Memory B cell (primary cell): ENCODE results near the gene CPT1A.
"Not testable (repeated sequence)": the region's sequence is repeated elsewhere in the genome, so short reads cannot be mapped to it uniquely, and the experiment has no call there.

Experiments
- ATAC-seq: fragments of 150-1000 bp; cut with Tn5 transposase; 2 replicates; pipeline ENCODE4 v1.10.0; 2021; ENCODE audit warnings: low read depth, mild to moderate bottlenecking, moderate library complexity
- DNase-seq, 2 donors: peaks; one replicate each; pipeline ENCODE4 v3.0.0; 2022; ENCODE audit warnings: low spot score in 2 of 2
- H3K27ac Mint-ChIP-seq: one replicate; pipeline ENCODE4 v1.8.0; 2022; ENCODE audit warnings: mild to moderate bottlenecking, moderate library complexity, mixed read lengths
- H3K27me3 Mint-ChIP-seq: one replicate; pipeline ENCODE4 v1.8.0; 2022; ENCODE audit warnings: mixed read lengths
- H3K36me3 Mint-ChIP-seq: one replicate; pipeline ENCODE4 v1.8.0; 2022; ENCODE audit warnings: mild to moderate bottlenecking, mixed read lengths
- H3K4me1 Mint-ChIP-seq: one replicate; pipeline ENCODE4 v1.8.0; 2022; ENCODE audit warnings: mixed read lengths
- H3K4me3 Mint-ChIP-seq: one replicate; pipeline ENCODE4 v1.8.0; 2022; ENCODE audit warnings: mild to moderate bottlenecking, moderate library complexity, mixed read lengths
- H3K9me3 Mint-ChIP-seq: one replicate; pipeline ENCODE4 v1.8.0; 2022; ENCODE audit warnings: mixed read lengths

Gene CPT1A

DNA sequence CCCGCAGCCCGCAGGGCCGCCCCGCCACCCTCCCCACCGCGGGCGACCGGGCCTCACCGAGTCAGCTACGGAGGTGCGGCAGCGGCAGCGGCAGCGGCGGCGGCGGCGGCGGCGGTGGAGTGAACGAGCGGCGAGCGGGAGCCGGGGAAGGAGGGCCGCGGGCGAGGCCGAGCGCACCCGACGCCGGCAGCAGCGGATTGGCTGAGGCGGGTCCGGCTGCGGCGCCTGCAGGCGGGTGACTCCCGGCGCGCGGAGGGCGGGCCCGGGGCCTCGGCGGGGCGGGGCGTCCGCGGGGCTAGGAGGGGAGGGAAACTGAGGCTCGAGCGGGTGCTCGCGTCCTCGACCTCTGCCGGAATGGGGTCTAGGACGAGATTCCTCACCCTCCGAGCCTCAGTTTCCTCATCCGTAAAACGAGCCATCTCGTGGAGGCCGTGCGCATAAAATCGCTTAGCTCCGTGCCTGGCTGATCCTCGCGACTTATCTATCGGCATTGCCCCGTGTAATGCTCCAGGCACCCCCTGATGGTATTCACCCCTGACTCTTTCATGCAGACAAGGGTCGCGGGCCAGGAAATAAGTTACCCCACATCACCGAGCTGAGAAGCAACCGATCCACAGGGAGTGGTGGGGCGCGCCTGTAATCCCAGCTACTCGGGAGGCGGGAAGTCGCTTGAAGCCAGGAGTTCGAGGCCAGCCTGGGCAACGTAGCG is at the start of gene CPT1A:
CPT1A (minus strand) TSS at position 199 of the 709 bp plus-strand sequence. CDS start 26,442 bp downstream, outside the sequence.
- H3K4me1 Mint-ChIP-seq: peaks cover 14% of the 10 kb centered on the region

GRCh38 chr11:68890490-68891231 is 48.9 kb upstream of the CPT1A start:
- Mint-ChIP-seq H3K36me3 (peaks cover 17% of the 10 kb centered on the region), H3K9me3 (no peaks in the 10 kb centered on the region), H3K27ac (peak overlapping the region; percentile 70), H3K4me3 (no peak overlapping the region), H3K27me3 (no peaks in the 10 kb centered on the region), H3K4me1 (no peaks in the 10 kb centered on the region)
- ATAC-seq (no peak), DNase-seq (no peak)

More for the DNA sequence above, at the start of gene CPT1A:
- H3K9me3 Mint-ChIP-seq: no peaks in the 10 kb centered on the region
- no peaks in the 10 kb centered on the region for H3K27me3 Mint-ChIP-seq
- H3K27ac Mint-ChIP-seq: peak within 1 kb of the TSS; percentile 7
- peak within 1 kb of the TSS; percentile 97 for H3K4me3 Mint-ChIP-seq
- ATAC-seq: peak; percentile 40
- DNase-seq: peak; percentile 54 to 65
- no peaks in the 10 kb centered on the region for H3K36me3 Mint-ChIP-seq

GRCh38 chr11:68889948-68890446 is 48.3 kb upstream of the CPT1A start:
- peaks cover 17% of the 10 kb centered on the region for H3K36me3 Mint-ChIP-seq
- no peaks in the 10 kb centered on the region for H3K9me3 Mint-ChIP-seq
- DNase-seq: no peak
- ATAC-seq: no peak
- H3K27me3 Mint-ChIP-seq: no peaks in the 10 kb centered on the region
- H3K4me1 Mint-ChIP-seq: no peaks in the 10 kb centered on the region
- H3K27ac Mint-ChIP-seq: no peak overlapping the region
- H3K4me3 Mint-ChIP-seq: no peak overlapping the region

GRCh38 chr11:68884827-68885226 is 43.1 kb upstream of the CPT1A start:
- not testable (repeated sequence) for DNase-seq, ATAC-seq, H3K27ac Mint-ChIP-seq, H3K27me3 Mint-ChIP-seq, H3K36me3 Mint-ChIP-seq, H3K4me3 Mint-ChIP-seq, H3K4me1 Mint-ChIP-seq, H3K9me3 Mint-ChIP-seq

DNA sequence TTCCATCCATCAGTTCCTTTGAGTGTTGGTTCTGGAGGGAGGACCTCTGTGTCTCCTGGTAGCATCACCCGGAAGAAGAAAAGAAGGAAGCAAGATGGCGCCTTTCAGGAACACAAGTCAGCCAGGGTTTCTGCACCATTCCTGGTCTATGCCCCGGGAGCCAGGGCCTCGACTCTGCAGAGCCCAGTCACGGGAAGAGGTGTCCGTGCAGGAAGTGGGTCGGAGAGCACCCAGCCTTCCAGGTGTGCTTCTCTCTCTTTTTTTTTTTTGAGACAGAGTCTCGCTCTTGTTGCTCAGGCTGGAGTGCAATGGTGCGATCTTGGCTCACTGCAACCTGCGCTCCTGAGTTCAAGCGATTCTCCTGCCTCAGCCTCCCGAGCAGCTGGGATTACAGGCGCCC is 40.7 kb upstream of the CPT1A start:
- H3K27ac Mint-ChIP-seq: no peak overlapping the region
- peaks cover 7% of the 10 kb centered on the region for H3K36me3 Mint-ChIP-seq
- no peak for ATAC-seq
- H3K9me3 Mint-ChIP-seq: no peaks in the 10 kb centered on the region
- no peak for DNase-seq
- H3K4me3 Mint-ChIP-seq: no peak overlapping the region
- H3K4me1 Mint-ChIP-seq: no peaks in the 10 kb centered on the region
- H3K27me3 Mint-ChIP-seq: no peaks in the 10 kb centered on the region

- no peak for ATAC-seq
- no peaks in the 10 kb centered on the region for H3K9me3 Mint-ChIP-seq
- no peak for DNase-seq
- no peak overlapping the region for H3K4me3 Mint-ChIP-seq
- H3K4me1 Mint-ChIP-seq: no peaks in the 10 kb centered on the region
- no peak overlapping the region for H3K27ac Mint-ChIP-seq
- H3K36me3 Mint-ChIP-seq: peaks cover 7% of the 10 kb centered on the region
- H3K27me3 Mint-ChIP-seq: no peaks in the 10 kb centered on the region
These were observed 39.6 kb upstream of the CPT1A start for GRCh38 chr11:68881320-68881719.

GRCh38 chr11:68880851-68881250 is 39.1 kb upstream of the CPT1A start:
- H3K36me3 Mint-ChIP-seq: peaks cover 7% of the 10 kb centered on the region
- no peaks in the 10 kb centered on the region for H3K27me3 Mint-ChIP-seq
- no peak overlapping the region for H3K27ac Mint-ChIP-seq
- ATAC-seq (no peak), DNase-seq (no peak)
- no peaks in the 10 kb centered on the region for H3K4me1 Mint-ChIP-seq
- no peaks in the 10 kb centered on the region for H3K9me3 Mint-ChIP-seq
- H3K4me3 Mint-ChIP-seq: no peak overlapping the region

DNA sequence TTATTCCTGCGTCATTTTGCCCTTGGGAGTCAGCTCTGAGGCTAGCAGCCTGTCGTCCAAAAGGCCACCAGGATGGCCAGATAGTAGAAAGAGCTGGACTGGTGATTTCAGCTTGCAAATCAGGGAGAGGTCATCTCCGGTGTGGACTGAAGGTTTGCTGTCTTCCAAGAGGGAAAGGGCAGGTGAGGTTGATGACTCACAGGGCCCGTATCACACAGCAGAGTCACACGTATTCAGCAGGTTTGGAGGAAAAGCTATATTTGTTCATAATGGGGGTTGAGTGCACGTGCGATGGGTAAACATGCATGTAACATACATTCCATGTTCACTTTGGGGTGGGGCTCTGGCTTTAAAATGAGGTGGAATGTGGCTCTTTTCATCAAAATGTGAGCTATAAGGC is 36.3 kb upstream of the CPT1A start:
- Mint-ChIP-seq H3K4me3 (no peak overlapping the region), H3K27ac (no peak overlapping the region), H3K36me3 (peaks cover 4% of the 10 kb centered on the region), H3K4me1 (no peaks in the 10 kb centered on the region), H3K9me3 (no peaks in the 10 kb centered on the region), H3K27me3 (no peaks in the 10 kb centered on the region)
- no peak for DNase-seq
- ATAC-seq: no peak

GRCh38 chr11:68872216-68873003 is 30.7 kb upstream of the CPT1A start:
- no peak overlapping the region for H3K27ac Mint-ChIP-seq
- H3K4me1 Mint-ChIP-seq: peaks cover 9% of the 10 kb centered on the region
- H3K27me3 Mint-ChIP-seq: peaks cover 8% of the 10 kb centered on the region
- no peak overlapping the region for H3K4me3 Mint-ChIP-seq
- ATAC-seq: no peak
- DNase-seq: no peak
- no peaks in the 10 kb centered on the region for H3K36me3 Mint-ChIP-seq
- H3K9me3 Mint-ChIP-seq: no peaks in the 10 kb centered on the region

- no peak for DNase-seq
These were observed 28.8 kb upstream of the CPT1A start for GRCh38 chr11:68870470-68870869.

DNA sequence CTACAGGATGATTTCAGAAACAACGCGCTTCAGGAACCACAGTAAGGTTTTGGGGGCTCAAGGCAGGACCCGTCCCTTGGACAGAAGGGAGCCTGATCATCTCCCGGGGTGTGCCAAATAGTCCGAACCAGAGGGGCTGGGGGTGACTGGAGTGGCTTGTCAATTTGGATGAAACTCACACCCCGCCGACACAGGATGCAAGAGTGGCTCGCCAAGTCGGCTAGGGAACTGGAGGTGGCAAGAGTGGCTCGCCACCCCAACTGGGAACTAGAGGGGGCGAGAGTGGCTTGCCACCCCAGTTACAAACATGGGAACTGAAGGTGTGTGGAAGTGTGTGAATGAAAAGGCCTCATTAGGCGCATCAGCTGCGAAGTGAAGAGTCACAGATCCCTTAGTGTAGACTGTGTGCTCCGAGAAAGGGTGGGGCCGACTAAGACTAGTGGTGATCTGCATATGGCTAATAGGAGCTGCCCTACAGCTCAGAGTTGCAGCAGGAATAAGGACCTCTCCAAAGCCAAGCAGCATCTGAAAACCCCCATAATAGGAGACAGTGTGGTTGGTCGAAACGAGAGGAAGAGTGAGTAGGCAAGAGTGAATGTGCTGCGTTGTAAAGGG is 26.6 kb upstream of the CPT1A start:
- H3K4me3 Mint-ChIP-seq: no peak overlapping the region
- ATAC-seq: no peak
- peaks cover 2% of the 10 kb centered on the region for H3K9me3 Mint-ChIP-seq
- no peak for DNase-seq
- peaks cover 5% of the 10 kb centered on the region for H3K36me3 Mint-ChIP-seq
- H3K4me1 Mint-ChIP-seq: peaks cover 9% of the 10 kb centered on the region
- peaks cover 14% of the 10 kb centered on the region for H3K27me3 Mint-ChIP-seq
- no peak overlapping the region for H3K27ac Mint-ChIP-seq

More at GRCh38 chr11:68870470-68870869, 28.8 kb upstream of the CPT1A start:
- Mint-ChIP-seq H3K27ac (no peak overlapping the region), H3K9me3 (no peaks in the 10 kb centered on the region), H3K4me1 (peaks cover 9% of the 10 kb centered on the region), H3K36me3 (peaks cover 2% of the 10 kb centered on the region), H3K4me3 (peak overlapping the region; percentile 69), H3K27me3 (peaks cover 14% of the 10 kb centered on the region)
- no peak for ATAC-seq

DNA sequence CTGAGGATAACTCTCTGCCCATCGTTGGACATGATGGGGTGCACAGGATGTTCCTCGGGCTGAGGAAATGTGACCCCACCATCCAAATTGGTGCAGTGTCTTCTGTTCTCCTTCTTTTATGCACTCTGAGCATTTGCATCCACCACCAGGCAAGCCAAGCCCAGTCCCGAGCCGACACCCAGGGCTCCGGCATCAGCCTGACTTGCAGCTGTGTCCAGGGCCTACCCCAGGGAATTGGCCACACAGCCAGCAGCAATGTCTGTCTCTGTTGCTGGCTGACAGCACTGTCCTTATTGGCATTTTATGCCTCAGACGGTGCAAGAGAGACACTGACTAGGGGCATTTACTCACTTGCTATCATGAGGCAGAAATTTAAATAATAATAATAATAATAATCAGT is 25.4 kb upstream of the CPT1A start:
- Mint-ChIP-seq H3K4me1 (peaks cover 9% of the 10 kb centered on the region), H3K27me3 (peaks cover 14% of the 10 kb centered on the region), H3K4me3 (no peak overlapping the region), H3K9me3 (peaks cover 2% of the 10 kb centered on the region), H3K27ac (no peak overlapping the region), H3K36me3 (peaks cover 7% of the 10 kb centered on the region)
- ATAC-seq: no peak
- no peak for DNase-seq

DNA sequence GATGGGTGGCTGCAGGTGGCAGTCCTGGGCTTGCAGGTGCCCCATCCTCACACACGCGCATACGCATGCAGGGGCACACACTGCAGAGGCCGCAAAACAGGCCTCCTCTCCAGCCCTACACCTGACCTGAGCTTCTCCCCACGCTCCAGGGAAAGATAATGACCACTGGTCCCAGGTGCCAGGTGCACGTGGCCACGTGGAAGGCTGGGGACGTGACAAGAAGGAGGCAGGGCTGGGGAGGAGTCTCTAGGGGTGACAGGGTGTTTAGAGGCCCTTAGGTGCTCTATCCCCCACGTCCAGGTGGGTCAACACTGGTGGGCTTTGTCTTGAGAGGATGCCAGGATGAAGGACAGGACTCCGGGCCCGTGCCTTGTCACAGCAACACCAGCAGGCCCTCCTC is 23.5 kb upstream of the CPT1A start:
- Mint-ChIP-seq H3K27ac (no peak overlapping the region), H3K36me3 (peaks cover 7% of the 10 kb centered on the region), H3K27me3 (peaks cover 14% of the 10 kb centered on the region), H3K9me3 (peaks cover 2% of the 10 kb centered on the region), H3K4me1 (peaks cover 9% of the 10 kb centered on the region), H3K4me3 (no peak overlapping the region)
- ATAC-seq (no peak), DNase-seq (no peak)
